ENCODE results near the gene BMP6. TPM values are rescaled to one million over a fixed set of nuclear protein-coding genes. Genes with fewer than 3 reads are reported as not detected.
"Not testable (repeated sequence)": the region's sequence is repeated elsewhere in the genome, so short reads cannot be mapped to it uniquely, and the experiment has no call there.

BMP6 gene
- total RNA-seq, 1 experiment from 2014 or later = 1.6 TPM

DNA sequence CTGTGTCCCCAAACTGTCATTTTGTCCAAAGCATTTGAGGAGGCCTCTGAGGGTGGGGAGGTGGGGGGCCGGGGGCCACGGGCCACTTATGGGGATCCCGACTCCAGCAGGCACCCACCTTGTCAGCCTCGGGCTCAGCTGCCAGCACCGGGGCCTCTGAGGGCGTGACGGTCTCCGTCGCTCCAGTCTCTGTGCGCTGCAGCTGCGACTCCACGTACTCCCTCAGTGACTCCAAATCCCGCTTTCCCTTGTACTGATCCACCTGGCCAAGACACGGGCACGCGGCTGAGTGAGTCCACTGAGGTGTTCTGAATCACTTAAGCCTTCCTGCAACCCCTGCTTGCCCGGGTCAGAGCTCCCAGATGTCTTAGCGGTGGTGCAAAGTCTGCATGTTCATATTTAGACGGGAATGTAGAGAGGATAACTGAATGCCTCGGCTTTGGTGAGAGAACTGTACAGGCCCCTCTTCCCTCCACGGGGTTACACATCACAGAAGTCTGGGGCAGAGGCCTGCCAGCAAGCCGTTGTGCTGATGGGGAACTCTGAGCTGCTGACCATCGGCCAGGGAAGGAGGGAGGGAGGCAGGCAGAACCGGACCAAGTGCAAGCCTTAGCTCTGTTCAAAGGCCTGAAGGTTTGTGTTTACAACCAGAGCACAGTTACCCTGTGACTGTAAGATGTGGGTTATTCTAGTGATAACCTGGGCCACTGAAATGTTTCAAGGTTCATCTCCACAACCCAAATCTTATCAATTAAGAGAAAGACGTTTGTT lies 162.9 kb downstream of the BMP6 start (continued):
- TF ChIP-seq, protein P1, sequence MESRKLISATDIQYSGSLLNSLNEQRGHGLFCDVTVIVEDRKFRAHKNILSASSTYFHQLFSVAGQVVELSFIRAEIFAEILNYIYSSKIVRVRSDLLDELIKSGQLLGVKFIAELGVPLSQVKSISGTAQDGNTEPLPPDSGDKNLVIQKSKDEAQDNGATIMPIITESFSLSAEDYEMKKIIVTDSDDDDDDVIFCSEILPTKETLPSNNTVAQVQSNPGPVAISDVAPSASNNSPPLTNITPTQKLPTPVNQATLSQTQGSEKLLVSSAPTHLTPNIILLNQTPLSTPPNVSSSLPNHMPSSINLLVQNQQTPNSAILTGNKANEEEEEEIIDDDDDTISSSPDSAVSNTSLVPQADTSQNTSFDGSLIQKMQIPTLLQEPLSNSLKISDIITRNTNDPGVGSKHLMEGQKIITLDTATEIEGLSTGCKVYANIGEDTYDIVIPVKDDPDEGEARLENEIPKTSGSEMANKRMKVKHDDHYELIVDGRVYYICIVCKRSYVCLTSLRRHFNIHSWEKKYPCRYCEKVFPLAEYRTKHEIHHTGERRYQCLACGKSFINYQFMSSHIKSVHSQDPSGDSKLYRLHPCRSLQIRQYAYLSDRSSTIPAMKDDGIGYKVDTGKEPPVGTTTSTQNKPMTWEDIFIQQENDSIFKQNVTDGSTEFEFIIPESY (IDR thresholded peaks at IDR 0.05; ENCODE audit: extremely low read depth, insufficient replicate concordance, low read length) = no peak
- TF ChIP-seq, protein P2, sequence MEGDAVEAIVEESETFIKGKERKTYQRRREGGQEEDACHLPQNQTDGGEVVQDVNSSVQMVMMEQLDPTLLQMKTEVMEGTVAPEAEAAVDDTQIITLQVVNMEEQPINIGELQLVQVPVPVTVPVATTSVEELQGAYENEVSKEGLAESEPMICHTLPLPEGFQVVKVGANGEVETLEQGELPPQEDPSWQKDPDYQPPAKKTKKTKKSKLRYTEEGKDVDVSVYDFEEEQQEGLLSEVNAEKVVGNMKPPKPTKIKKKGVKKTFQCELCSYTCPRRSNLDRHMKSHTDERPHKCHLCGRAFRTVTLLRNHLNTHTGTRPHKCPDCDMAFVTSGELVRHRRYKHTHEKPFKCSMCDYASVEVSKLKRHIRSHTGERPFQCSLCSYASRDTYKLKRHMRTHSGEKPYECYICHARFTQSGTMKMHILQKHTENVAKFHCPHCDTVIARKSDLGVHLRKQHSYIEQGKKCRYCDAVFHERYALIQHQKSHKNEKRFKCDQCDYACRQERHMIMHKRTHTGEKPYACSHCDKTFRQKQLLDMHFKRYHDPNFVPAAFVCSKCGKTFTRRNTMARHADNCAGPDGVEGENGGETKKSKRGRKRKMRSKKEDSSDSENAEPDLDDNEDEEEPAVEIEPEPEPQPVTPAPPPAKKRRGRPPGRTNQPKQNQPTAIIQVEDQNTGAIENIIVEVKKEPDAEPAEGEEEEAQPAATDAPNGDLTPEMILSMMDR (IDR thresholded peaks at IDR 0.05 in 2 of 3, conservative IDR thresholded peaks at IDR 0.05 in 1 of 3; ENCODE audit: borderline replicate concordance in 1 of 3, insufficient read depth in 1 of 3, low read depth in 2 of 3, low read length in 2 of 3) = no peak
- no peak for TF ChIP-seq EZH2 (IDR thresholded peaks at IDR 0.05)
- TF ChIP-seq MAX (IDR thresholded peaks at IDR 0.05) = no peak

DNA sequence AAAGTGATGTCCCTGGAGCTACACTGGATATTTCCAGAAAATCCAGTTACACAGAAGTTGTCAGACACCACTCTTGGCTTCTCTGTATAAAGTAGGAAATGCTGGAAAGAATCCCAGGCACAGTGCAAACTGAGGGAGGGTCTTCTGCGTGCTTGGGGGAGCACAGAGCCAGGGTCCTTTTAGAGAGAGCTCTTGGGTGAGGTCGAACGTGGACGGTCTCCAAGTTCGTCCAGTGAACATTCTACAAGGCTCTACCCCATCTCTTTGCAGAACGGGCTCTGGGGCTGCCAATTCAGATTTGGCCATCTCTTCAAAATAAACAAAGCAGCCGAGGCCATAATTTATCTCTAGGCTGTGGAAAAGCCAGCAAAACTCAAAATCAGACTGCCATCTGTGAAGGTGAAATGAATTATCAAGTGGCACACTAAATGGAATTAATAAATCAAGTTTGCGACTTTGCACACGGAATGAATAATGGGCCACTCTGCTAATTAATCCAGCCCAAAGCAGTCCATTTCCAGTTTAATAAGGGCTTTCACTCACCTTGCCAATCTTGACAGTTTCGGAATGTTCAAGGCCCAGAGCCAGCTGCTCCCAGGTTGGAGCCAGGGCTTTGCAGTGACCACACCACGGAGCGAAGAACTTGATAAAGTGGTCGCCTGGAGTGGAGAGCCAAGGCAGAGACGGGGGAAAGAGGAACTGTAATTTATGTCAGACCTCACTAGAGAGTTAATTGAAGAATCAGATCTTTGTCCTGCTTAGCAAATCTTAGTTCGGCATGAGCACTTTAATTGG lies 165.4 kb downstream of the BMP6 start:
- TF ChIP-seq, protein P3, sequence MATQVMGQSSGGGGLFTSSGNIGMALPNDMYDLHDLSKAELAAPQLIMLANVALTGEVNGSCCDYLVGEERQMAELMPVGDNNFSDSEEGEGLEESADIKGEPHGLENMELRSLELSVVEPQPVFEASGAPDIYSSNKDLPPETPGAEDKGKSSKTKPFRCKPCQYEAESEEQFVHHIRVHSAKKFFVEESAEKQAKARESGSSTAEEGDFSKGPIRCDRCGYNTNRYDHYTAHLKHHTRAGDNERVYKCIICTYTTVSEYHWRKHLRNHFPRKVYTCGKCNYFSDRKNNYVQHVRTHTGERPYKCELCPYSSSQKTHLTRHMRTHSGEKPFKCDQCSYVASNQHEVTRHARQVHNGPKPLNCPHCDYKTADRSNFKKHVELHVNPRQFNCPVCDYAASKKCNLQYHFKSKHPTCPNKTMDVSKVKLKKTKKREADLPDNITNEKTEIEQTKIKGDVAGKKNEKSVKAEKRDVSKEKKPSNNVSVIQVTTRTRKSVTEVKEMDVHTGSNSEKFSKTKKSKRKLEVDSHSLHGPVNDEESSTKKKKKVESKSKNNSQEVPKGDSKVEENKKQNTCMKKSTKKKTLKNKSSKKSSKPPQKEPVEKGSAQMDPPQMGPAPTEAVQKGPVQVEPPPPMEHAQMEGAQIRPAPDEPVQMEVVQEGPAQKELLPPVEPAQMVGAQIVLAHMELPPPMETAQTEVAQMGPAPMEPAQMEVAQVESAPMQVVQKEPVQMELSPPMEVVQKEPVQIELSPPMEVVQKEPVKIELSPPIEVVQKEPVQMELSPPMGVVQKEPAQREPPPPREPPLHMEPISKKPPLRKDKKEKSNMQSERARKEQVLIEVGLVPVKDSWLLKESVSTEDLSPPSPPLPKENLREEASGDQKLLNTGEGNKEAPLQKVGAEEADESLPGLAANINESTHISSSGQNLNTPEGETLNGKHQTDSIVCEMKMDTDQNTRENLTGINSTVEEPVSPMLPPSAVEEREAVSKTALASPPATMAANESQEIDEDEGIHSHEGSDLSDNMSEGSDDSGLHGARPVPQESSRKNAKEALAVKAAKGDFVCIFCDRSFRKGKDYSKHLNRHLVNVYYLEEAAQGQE (IDR thresholded peaks at IDR 0.05; ENCODE audit: low read depth) = no peak
- no peak for TF ChIP-seq SP1 (IDR thresholded peaks at IDR 0.05; ENCODE audit: low read depth)
- Histone ChIP-seq H3K36me3 (ENCODE audit: control insufficient read depth in 1 of 2, insufficient read depth in 2 of 2, low read length in 2 of 2) (peaks cover 56 to 74% of the 10 kb centered on the region in 2 experiments), H3K9me2 (ENCODE audit: insufficient read depth) (no peaks in the 10 kb centered on the region), H3K4me1 (ENCODE audit: control insufficient read depth in 1 of 2, insufficient read depth in 2 of 2, low read length in 2 of 2) (no peaks in the 10 kb centered on the region), H4K20me1 (ENCODE audit: insufficient read depth) (no peaks in the 10 kb centered on the region), H3K27me3 (ENCODE audit: insufficient read depth, low read length) (no peaks in the 10 kb centered on the region), H3K9ac (ENCODE audit: low read length) (no peak overlapping the region), H3K27ac (ENCODE audit: low read depth, low read length) (no peak overlapping the region), H3K9me3 (ENCODE audit: control insufficient read depth in 1 of 2, insufficient read depth in 1 of 2, low read depth in 1 of 2, low read length in 2 of 2) (no peaks in the 10 kb centered on the region), H3K79me2 (ENCODE audit: insufficient read depth, low read length) (peaks cover 21% of the 10 kb centered on the region; the same call in 1 of the 2 replicates), H3K4me3 (replicated peaks in 1 of 2; ENCODE audit: low read depth in 1 of 2, low read length in 2 of 2) (no peak overlapping the region), H3K4me2 (ENCODE audit: low read length) (no peak overlapping the region), H2AFZ (ENCODE audit: low read depth, low read length, poor library complexity, severe bottlenecking) (no peak overlapping the region)
- no TSS peak for BruUV-seq (replicated peaks)
- RAD21 ChIA-PET (ENCODE audit: low non-redundant PET in 1 of 2, low total read pairs in 2 of 2, uncharacterized antibody in 2 of 2, unreplicated experiment in 2 of 2) = no interaction called here
- ATAC-seq = no peak
- intact Hi-C loops (cut with micrococcal nuclease) = no loop called here
- POLR2A ChIA-PET = no interaction called here
- CTCF ChIA-PET = no interaction called here
- DNase-seq (ENCODE audit: low read depth, low spot score) = no peak

DNA sequence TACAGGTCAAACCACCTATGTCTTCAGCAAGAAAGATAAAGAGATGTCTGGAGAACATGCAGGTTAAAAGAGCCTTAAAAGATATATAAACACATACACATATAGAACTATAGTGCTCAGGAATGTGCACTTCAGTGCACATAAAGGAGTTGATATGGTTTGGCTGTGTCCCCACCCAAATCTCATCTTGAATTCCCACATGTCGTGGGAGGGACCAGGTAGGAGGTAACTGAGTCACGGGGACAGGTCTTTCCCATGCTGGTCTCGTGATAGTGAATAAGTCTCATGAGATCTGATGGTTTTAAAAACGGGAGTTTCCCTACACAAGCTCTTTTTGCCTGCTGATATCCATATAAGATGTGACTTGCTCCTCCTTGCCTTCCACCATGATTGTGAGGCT lies 166.5 kb downstream of the BMP6 start:
- intact Hi-C loops (cut with micrococcal nuclease); H3K4me1 ChIP-seq (ENCODE audit: control insufficient read depth in 1 of 2, insufficient read depth in 2 of 2, low read length in 2 of 2); ATAC-seq; H3K4me3 ChIP-seq (replicated peaks in 1 of 2; ENCODE audit: low read depth in 1 of 2, low read length in 2 of 2); POLR2A ChIA-PET; DNase-seq (ENCODE audit: low read depth, low spot score); CTCF ChIA-PET; H3K27me3 ChIP-seq (ENCODE audit: insufficient read depth, low read length); H3K27ac ChIP-seq (ENCODE audit: low read depth, low read length); H3K9me2 ChIP-seq (ENCODE audit: insufficient read depth); H3K4me2 ChIP-seq (ENCODE audit: low read length); H3K9me3 ChIP-seq (ENCODE audit: control insufficient read depth in 1 of 2, insufficient read depth in 1 of 2, low read depth in 1 of 2, low read length in 2 of 2); H2AFZ ChIP-seq (ENCODE audit: low read depth, low read length, poor library complexity, severe bottlenecking); H4K20me1 ChIP-seq (ENCODE audit: insufficient read depth); RAD21 ChIA-PET (ENCODE audit: low non-redundant PET in 1 of 2, low total read pairs in 2 of 2, uncharacterized antibody in 2 of 2, unreplicated experiment in 2 of 2); H3K9ac ChIP-seq (ENCODE audit: low read length): not testable (repeated sequence)
- H3K79me2 ChIP-seq (ENCODE audit: insufficient read depth, low read length) = peaks cover 27% of the 10 kb centered on the region
- H3K36me3 ChIP-seq (ENCODE audit: control insufficient read depth in 1 of 2, insufficient read depth in 2 of 2, low read length in 2 of 2) = peaks cover 55 to 72% of the 10 kb centered on the region in 2 experiments
- TSS peak; percentile 6 for BruUV-seq (replicated peaks)

Data from HCT116 (cell line).